HG03575 (cell line): ENCODE data around the gene NTHL1.
"Not testable (repeated sequence)": the region's sequence is repeated elsewhere in the genome, so short reads cannot be mapped to it uniquely, and the experiment has no call there.

Experiments
- ATAC-seq: cut with Tn5 transposase; IDR thresholded peaks from one replicate; pipeline ENCODE4 v1.9.1; 2021; ENCODE audit not compliant: unreplicated experiment, insufficient number of reproducible peaks, low FRiP score; ENCODE audit errors: extremely low read depth

NTHL1 gene

GRCh38 chr16:2034696-2035430 is 12.8 kb downstream of the NTHL1 start:
- no peak for ATAC-seq

DNA sequence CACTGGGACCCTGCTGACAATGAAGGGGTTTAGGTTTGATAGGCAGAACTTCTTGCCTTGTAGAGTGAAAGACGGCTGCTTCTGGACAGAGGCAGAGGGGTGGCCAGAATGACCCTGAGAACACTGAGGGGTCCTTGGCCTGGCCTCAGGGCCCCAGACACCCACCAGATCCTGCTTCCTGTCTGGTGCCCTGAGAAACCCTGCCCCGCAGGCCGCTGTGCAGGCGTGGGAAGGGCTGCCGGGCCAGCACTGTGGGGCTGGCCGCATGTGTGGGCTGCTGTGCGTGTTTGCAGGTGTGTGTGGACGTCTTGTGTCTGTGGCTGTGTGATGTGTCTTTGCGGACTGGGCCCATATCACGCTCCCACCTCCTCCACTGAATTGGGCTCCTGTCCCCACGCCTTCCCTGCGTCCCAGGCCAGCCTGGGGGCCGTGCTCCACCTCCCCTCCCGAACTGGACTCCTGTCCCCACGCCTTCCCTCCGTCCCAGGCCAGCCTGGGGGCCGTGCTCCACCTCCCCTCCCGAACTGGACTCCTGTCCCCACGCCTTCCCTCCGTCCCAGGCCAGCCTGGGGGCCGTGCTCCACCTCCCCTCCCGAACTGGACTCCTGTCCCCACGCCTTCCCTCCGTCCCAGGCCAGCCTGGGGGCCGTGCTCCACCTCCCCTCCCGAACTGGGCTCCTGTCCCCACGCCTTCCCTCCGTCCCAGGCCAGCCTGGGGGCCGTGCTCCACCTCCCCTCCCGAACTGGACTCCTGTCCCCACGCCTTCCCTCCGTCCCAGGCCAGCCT is 13.5 kb downstream of the NTHL1 start:
- not testable (repeated sequence) for ATAC-seq

GRCh38 chr16:2033057-2033908 is 14.4 kb downstream of the NTHL1 start:
- no peak for ATAC-seq

DNA sequence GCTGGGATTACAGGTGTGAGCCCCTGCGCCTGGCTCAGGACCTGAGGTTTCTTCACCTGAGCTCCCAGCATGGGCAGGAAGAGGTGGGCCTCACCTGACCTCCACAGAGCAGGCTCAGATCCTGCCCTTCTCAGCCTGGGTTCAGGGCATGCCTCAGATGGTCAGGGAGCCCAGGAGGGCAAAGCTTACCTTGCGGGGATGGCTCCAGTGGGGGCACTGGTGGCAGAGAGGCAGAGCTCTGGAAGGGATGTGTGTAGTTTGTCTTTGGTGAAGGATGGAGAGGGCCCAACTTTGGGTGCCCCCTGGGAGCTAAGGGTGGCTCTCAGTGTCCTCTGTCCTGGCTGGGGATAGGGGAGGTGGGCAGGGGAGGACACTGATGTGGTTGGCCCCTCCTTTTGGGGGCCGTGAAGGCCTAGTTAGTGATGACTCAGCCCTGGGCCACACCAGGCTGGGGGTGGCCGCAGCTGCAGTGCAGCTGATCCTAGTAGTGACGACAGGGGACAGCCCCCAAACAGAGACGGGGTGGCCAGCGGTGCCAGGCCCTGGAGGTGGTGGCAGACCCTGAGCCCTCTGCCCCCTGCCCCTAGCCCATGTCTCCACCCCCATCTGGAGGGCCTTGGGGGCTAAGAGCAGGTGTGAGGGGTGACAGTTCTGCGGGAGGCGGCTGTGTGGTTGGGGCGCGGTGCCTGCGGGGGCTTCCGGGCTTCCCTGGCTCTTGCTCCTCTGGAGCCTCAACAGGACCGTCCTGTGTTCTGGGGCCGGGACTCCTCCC is 15.2 kb downstream of the NTHL1 start:
- ATAC-seq = no peak

- no peak for ATAC-seq
Measured at GRCh38 chr16:2031081-2031577, 16.5 kb downstream of the NTHL1 start.

DNA sequence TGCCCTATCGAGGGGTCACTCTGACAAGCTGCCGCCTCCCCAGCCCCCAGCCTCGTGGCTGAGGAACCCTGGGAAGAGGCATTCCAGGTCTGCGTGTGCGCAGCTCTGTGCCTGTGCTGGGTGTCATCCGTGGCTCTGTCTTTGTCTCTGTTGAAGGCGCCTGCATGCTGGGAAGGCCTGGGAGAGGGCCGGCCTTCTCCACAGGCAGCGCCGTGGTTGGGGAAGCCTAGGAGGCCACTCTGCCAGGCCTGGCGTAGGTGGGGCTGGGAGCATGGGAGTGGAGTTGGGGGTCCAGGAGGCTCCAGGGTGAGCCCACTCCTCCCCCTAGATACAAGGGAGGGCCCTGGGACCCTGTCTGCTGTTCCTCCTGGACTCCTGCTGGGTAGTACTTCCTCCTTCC is 17.6 kb downstream of the NTHL1 start:
- ATAC-seq = no peak

DNA sequence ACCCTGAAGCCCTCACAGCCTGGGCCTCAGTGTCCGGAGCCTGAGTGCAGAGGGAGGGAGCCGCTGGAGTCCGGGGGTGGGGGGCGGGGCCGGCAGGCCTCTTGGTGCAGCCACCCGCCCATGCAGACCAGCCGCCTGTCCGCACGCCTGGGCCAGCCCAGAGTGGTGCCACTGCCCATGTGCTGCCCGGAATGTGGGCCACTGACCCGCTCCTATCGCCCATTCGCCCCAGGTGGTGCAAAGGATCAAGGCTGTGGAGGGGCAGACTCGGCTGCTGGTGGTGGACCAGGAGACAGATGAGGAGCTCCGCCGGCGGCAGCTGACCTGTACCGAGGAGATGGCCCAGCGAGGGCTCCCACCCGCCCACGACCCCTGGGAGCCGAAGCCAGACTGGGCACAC is 18.3 kb downstream of the NTHL1 start:
- ATAC-seq = no peak

- no peak for ATAC-seq
Measured at GRCh38 chr16:2028620-2029220, 18.9 kb downstream of the NTHL1 start.

- ATAC-seq = no peak
Measured at GRCh38 chr16:2028146-2028545, 19.5 kb downstream of the NTHL1 start.

DNA sequence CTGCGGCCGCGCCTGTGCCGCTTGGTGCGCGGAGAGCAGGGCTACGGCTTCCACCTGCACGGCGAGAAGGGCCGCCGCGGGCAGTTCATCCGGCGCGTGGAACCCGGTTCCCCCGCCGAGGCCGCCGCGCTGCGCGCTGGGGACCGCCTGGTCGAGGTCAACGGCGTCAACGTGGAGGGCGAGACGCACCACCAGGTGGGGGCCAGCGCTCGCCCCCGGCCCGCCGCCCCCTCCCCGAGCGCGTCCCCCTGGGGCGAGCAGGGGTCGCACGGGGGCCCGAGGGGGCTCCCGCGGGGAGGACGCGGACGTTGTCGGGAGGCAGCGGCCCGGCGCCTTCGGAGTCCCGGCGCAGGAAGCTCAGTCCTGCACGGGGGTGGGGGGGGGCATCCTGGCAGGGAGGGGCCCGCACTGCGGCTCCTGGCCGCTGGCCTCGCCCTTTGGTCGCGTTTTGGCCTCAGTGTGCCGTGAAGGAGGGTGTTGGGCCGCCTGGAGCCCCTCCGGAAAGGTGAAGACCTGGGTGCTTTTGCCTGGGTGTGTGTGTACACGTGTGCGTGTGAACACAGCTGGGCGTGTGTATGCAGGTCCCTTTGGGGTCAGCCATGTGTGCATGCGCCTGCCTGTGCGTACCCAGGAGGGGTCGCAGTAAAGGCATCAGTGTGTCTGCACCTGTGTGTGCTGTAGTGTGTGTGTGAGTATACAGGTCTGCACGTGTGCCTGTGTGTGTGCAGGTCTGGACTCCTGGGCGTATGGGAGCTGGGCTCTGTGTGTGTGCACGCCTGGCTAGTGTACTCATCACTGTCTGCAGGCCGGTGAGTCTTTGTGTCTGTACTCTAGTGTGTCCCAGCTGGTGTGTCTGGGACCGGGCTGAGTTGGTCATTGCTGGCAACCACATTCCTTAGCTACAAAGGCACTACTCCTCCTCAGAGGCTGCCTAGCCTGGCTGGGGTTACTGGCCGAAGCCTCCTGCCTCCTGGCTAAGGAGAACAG is 20.3 kb downstream of the NTHL1 start:
- no peak for ATAC-seq

DNA sequence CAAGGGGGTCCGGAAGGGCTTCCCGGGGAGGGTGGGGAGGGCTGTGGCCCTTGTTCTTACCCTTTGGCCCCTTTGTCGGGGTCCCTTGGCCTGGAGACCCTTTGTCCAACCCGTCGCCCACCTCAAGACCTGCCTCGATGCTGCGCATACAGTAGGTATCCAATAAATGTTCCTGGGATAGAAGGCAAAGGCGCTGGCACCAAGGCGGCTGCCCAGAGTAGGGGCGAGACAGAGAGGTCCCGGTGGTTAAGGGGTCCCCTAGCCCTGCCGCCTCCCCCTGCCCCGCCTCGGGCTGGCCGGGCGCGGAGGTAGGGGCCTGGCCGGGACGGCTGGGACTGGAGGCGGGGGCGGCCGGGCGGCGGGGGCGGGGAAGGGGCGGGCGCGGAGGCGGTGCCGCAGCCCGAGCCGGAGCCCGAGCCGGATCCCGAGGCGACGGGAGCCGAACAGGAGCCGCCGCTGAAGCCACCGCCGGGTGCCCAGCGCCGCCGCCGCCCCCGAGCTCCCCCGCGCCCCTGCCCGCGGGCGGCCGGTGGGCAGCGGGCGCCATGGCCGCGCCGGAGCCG is 21.1 kb downstream of the NTHL1 start, which contains the start of gene NHERF2:
NHERF2 (plus strand) TSS at position 442 of the 563 bp plus-strand sequence; CDS start at position 546, 104 bp downstream.
- no peak for ATAC-seq

DNA sequence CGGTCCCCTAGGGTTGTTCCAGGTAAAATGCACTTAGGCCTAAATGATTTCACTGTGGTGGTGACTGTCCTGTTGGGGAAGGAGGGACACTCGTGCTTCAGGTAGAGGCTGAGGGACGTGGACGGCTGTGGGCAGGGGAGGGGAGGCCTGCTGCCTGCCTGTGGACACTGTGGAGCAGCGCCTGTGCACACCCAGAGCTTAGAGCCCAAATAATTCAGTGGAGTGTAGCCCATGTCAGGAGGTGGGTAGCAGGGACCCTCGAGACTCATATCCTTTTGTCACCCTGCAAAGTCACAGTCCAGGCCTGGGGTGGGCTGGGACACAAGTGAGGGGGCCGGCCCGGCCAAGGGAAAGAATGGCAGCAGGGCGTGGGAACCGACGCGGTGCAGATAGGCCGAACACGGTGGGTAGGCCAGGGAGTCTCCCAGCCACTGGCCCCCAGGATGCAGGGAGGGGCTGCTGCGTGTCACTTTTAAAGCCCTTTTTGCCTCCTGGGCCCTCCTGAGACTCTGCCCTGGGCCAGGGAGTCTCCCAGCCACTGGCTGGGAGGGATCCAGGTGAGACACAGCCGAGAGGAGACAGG is 21.7 kb downstream of the NTHL1 start:
- no peak for ATAC-seq

DNA sequence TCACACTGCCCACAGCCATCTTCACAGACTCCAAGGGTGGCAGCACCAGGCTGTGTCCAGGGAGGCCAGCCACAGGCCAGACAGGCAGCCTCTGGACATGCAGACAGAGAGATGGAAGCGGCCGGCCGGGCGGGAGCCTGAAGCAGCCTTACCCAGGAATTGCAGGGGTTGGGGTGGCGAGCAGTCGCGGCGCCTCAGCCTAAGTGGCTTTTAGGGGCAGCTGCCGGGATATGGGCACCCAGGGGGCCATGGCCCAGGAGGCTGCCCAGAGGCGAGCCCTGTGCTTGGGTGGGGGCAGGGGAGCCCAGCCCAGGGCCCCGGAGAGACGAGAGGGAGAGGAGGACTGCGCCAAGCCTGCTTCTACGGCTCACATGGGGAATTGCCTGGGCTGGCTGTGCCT is 22.4 kb downstream of the NTHL1 start:
- no peak for ATAC-seq

DNA sequence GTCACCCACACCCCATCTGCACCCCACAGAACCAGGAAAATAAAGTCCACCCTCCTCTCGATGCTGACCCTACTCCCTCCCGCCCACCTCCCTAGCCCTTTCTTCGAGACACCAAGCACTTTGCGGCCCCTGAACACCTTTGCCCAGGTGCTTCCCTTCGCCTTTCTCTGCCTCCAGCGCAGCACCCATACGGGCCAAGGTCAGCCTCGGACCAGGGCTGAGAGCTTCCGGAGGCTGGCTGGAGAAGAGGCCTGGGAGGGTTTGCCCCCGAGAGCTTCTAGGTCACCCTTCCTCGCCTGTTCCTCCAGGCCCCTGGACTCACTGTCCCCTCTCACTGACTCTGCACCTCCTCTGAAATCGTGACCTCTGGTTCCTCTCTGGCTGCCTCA is 23.6 kb downstream of the NTHL1 start:
- no peak for ATAC-seq

GRCh38 chr16:2023092-2024031 is 24.3 kb downstream of the NTHL1 start:
- no peak for ATAC-seq

GRCh38 chr16:2022723-2023091 is 24.9 kb downstream of the NTHL1 start:
- no peak for ATAC-seq
